Endothelial cell of umbilical vein (primary cell): ENCODE data around the gene CCDC146. TPM values are rescaled to one million over a fixed set of nuclear protein-coding genes. Genes with fewer than 3 reads are reported as not detected.
A peak's percentile ranks its signal among the peaks of the same experiment; 100 is the strongest.

Experiments used
- BruUV-seq: library from RNA; stranded (reverse); fragments of 400-500 nt; replicated peaks from 2 replicates; lab custom pipeline; 2021; lab: Mats Ljungman, UMichigan
- CTCF ChIA-PET: fragments of 300-600, 350-600 bp; sonication (Branson Sonifier 250); formaldehyde crosslinking; loops from one replicate; lab custom pipeline; 2021; ENCODE audit warnings: antibody characterized with exemption, inconsistent platforms; lab: Charles Lee
- POLR2A ChIA-PET: fragments of 300-600, 350-600 bp; sonication (Branson Sonifier 250); formaldehyde crosslinking; loops from one replicate; lab custom pipeline; 2021; ENCODE audit warnings: antibody characterized with exemption, inconsistent platforms; lab: Charles Lee
- DNase-seq: peaks from one replicate; pipeline ENCODE4 v3.0.0-alpha.2; 2011; ENCODE audit warnings: low read depth, low spot score
- FAIRE-seq: peaks from 2 replicates; lab custom pipeline; 2011; peaks lifted over from hg19 to GRCh38; lab: Jason Lieb, UNC
- H2AFZ ChIP-seq: 2 replicates; pipeline ENCODE4 v1.6.0; 2012; ENCODE audit warnings: low read depth, low read length, control low read depth, inconsistent platforms
- H3K27ac ChIP-seq: 2 replicates; pipeline ENCODE4 v1.5.1; 2011; ENCODE audit warnings: low read depth, mild to moderate bottlenecking, control low read depth, low read length, moderate library complexity; ENCODE audit not compliant: insufficient read depth
- H3K27me3 ChIP-seq, 2 experiments: 2 replicates each; pipeline versions ENCODE4 v1.6.0 to v1.6.1; 2011; ENCODE audit warnings: low read length in 2 of 2, mixed read lengths in 1 of 2; ENCODE audit not compliant: control insufficient read depth in 2 of 2, insufficient read depth in 2 of 2
- H3K36me3 ChIP-seq, 2 experiments: 2 replicates in 1 of 2; 3 replicates in 1 of 2; pipeline ENCODE4 v1.5.1; 2011; ENCODE audit warnings: low read length in 2 of 2, mild to moderate bottlenecking in 1 of 2, moderate library complexity in 1 of 2; ENCODE audit not compliant: control insufficient read depth in 2 of 2, insufficient read depth in 2 of 2; ENCODE audit errors: extremely low read depth in 1 of 2
- H3K4me1 ChIP-seq: 3 replicates; pipeline ENCODE4 v1.5.1; 2011; ENCODE audit warnings: mild to moderate bottlenecking, low read length; ENCODE audit not compliant: control insufficient read depth, insufficient read depth; ENCODE audit errors: extremely low read depth
- H3K4me2 ChIP-seq: 2 replicates; pipeline ENCODE4 v1.6.1; 2011; ENCODE audit warnings: low read length, control low read depth, mixed read lengths; ENCODE audit not compliant: insufficient read depth
- H3K4me3 ChIP-seq, 3 experiments: fragments of 200-600 bp in 1 of 3; sonication (generic), shearing (Covaris generic) in 1 of 3; replicated peaks in 1 of 3; 2 replicates each; pipeline ENCODE4 v1.5.1; 2011 to 2016; ENCODE audit warnings: control low read depth in 3 of 3, low read length in 3 of 3, mild to moderate bottlenecking in 2 of 3, inconsistent platforms in 1 of 3, low read depth in 1 of 3, moderate library complexity in 1 of 3; ENCODE audit not compliant: insufficient read depth in 1 of 3
- H3K79me2 ChIP-seq: 2 replicates; pipeline ENCODE4 v1.6.0; 2012; ENCODE audit warnings: low read length, inconsistent platforms; ENCODE audit not compliant: control insufficient read depth, insufficient read depth
- H3K9ac ChIP-seq: replicated peaks from 2 replicates; pipeline ENCODE3; 2011; ENCODE audit warnings: low read length, control low read depth; ENCODE audit not compliant: insufficient read depth; ENCODE audit errors: extremely low read depth
- H3K9me1 ChIP-seq: replicated peaks from 3 replicates; pipeline ENCODE4 v1.6.0; 2011; ENCODE audit warnings: mild to moderate bottlenecking, low read length; ENCODE audit not compliant: control insufficient read depth, insufficient read depth; ENCODE audit errors: extremely low read depth
- H3K9me3 ChIP-seq: replicated peaks from 2 replicates; pipeline ENCODE4 v1.5.1; 2012; ENCODE audit warnings: low read length, inconsistent platforms; ENCODE audit not compliant: control insufficient read depth, insufficient read depth
- H4K20me1 ChIP-seq: replicated peaks from 2 replicates; pipeline ENCODE3; 2011; ENCODE audit warnings: mild to moderate bottlenecking, low read length; ENCODE audit not compliant: control insufficient read depth, insufficient read depth; ENCODE audit errors: extremely low read depth
- CTCF ChIP-seq, 2 donors: IDR thresholded peaks; 1 replicate in 1 of 2; 2 replicates in 1 of 2; pipeline ENCODE4 v1.5.1; 2011; ENCODE audit warnings: low read length in 2 of 2, mild to moderate bottlenecking in 2 of 2, moderate library complexity in 2 of 2, control low read depth in 1 of 2, inconsistent platforms in 1 of 2, low read depth in 1 of 2; ENCODE audit not compliant: insufficient read depth in 1 of 2; ENCODE audit errors: extremely low read depth in 1 of 2
- EZH2 ChIP-seq: IDR thresholded peaks from 2 replicates; pipeline ENCODE4 v1.6.1; 2012; ENCODE audit warnings: borderline replicate concordance, low read depth, mild to moderate bottlenecking, moderate library complexity, low read length, inconsistent platforms; ENCODE audit not compliant: severe bottlenecking
- FOS ChIP-seq: IDR thresholded peaks from 2 replicates; pipeline ENCODE4 v1.6.1; 2011; ENCODE audit warnings: mild to moderate bottlenecking, low read length, moderate library complexity, borderline replicate concordance; ENCODE audit not compliant: insufficient read depth
- GATA2 ChIP-seq: IDR thresholded peaks from 2 replicates; pipeline ENCODE4 v1.7.0; 2011; ENCODE audit warnings: low read depth, mild to moderate bottlenecking, moderate library complexity, mixed read lengths, low read length; ENCODE audit not compliant: insufficient read length, insufficient read depth
- JUN ChIP-seq: IDR thresholded peaks from 2 replicates; pipeline ENCODE4 v1.6.1; 2011; ENCODE audit warnings: borderline replicate concordance, low read depth; ENCODE audit not compliant: insufficient read length, insufficient read depth
- MAX ChIP-seq: IDR thresholded peaks from 2 replicates; pipeline ENCODE4 v1.6.1; 2011; ENCODE audit not compliant: insufficient read depth, insufficient read length
- MYC ChIP-seq: IDR thresholded peaks from one replicate; pipeline ENCODE4 v1.6.1; 2011; ENCODE audit warnings: mild to moderate bottlenecking, low read depth, low read length
- POLR2A ChIP-seq: IDR thresholded peaks from 2 replicates; pipeline ENCODE4 v1.6.1; 2012; ENCODE audit warnings: low read depth, mild to moderate bottlenecking, control low read depth, low read length
- POLR2AphosphoS5 ChIP-seq: IDR thresholded peaks from 2 replicates; pipeline ENCODE4 v1.6.1; 2012; ENCODE audit warnings: low read depth, mild to moderate bottlenecking, control low read depth, low read length, moderate library complexity; ENCODE audit not compliant: insufficient read depth
- dilution Hi-C: fragments of 300-500 bp; cut with MboI; formaldehyde crosslinking; loops from one replicate; pipeline ENCODE4 v1.15.0; 2019; ENCODE audit warnings: low sequenced_read_pairs; ENCODE audit not compliant: extremely low pct_ligation_motif_present
- intact Hi-C: fragments of 100-400 bp; cut with micrococcal nuclease; formaldehyde crosslinking; loops from one replicate; pipeline ENCODE4 v1.10.0; 2022
- polyA plus RNA-seq, 4 experiments: library from polyadenylated mRNA; depleted of rRNA in 3 of 4; stranded (reverse) in 3 of 4; unstranded in 1 of 4; fragments of >200 nt; gene quantifications; 2 replicates each; pipeline versions ENCODE4 v1.2.1 to v1.2.3, GENCODE V29; 2011 to 2012; ENCODE audit warnings: missing spikeins in 1 of 4
- total RNA-seq: library from RNA; stranded (reverse); gene quantifications from 2 replicates; pipeline ENCODE4 v1.2.3, GENCODE V29; 2021

CCDC146 gene
- total and polyA plus RNA-seq, 2 donors (not counting 3 experiments of a cell fraction or from before 2014, with no cell fraction given), result 0.65 to 2.2 TPM

- peak; percentile 38 for FAIRE-seq
- intact Hi-C loops, result no loop called here
These were observed 204.9 kb downstream of the CCDC146 start for GRCh38 chr7:77327067-77327931.

More at GRCh38 chr7:77327067-77327931, 204.9 kb downstream of the CCDC146 start:
- Histone ChIP-seq H2AFZ (peak overlapping the region; percentile 2), H3K79me2 (no peaks in the 10 kb centered on the region), H3K27ac (no peak overlapping the region), H3K4me1 (peaks cover 62% of the 10 kb centered on the region), H3K4me2 (no peak overlapping the region), H3K4me3 (no peak overlapping the region), H3K9me3 (no peaks in the 10 kb centered on the region), H3K36me3 (no peaks in the 10 kb centered on the region), H3K27me3 (no peaks in the 10 kb centered on the region), H3K9me1 (no peaks in the 10 kb centered on the region), H4K20me1 (no peaks in the 10 kb centered on the region), H3K9ac (no peak overlapping the region)
- ChIA-PET CTCF (interaction anchor here (1.2 to 4.8 kb wide), 3 partner anchors 72 to 81 kb away, joined by 4 to 45 read pairs (median 6); no protein-coding TSS in a partner anchor), POLR2A (interaction anchor here (0.6 kb wide), 1 partner anchor 41 kb away, joined by 3 read pairs; no protein-coding TSS in a partner anchor)
- peak; percentile 21 for DNase-seq
- no peak for TF ChIP-seq POLR2A
- no peak for TF ChIP-seq MAX
- no peak for TF ChIP-seq JUN
- TF ChIP-seq FOS, result no peak
- no peak for TF ChIP-seq MYC
- TF ChIP-seq GATA2, result no peak
- TF ChIP-seq CTCF (IDR thresholded peaks at IDR 0.05; ENCODE audit: extremely low read depth in 1 of 2, insufficient read depth in 1 of 2, low read depth in 1 of 2, low read length in 2 of 2), result no peak
- no peak for TF ChIP-seq POLR2AphosphoS5
- no peak for TF ChIP-seq EZH2
- dilution Hi-C loops, result no loop called here
- BruUV-seq, result no TSS peak
